ENCODE data around the gene UBE2R2. TPM values are rescaled to one million over a fixed set of nuclear protein-coding genes. Genes with fewer than 3 reads are reported as not detected.

UBE2R2 gene
- polyA plus RNA-seq, 1 donor from 2014 or later: 45.0 TPM

- Histone ChIP-seq H4K20me1 (ENCODE audit: insufficient read depth) (no peaks in the 10 kb centered on the region), H3F3A (ENCODE audit: insufficient read depth, low read length, poor library complexity, severe bottlenecking) (no peaks in the 10 kb centered on the region), H3K9ac (ENCODE audit: low read length) (no peak overlapping the region), H3K4me2 (ENCODE audit: low read length) (no peak overlapping the region), H3K9me2 (ENCODE audit: insufficient read depth, low read length) (no peaks in the 10 kb centered on the region), H3K79me2 (replicated peaks; ENCODE audit: insufficient read depth, low read length) (no peaks in the 10 kb centered on the region), H3K27me3 (ENCODE audit: insufficient read depth, low read depth, low read length) (no peaks in the 10 kb centered on the region), H3K9me3 (ENCODE audit: low read length) (no peaks in the 10 kb centered on the region), H2AFZ (ENCODE audit: low read depth, low read length) (no peak overlapping the region), H3K27ac (ENCODE audit: low read length) (no peak overlapping the region), H3K36me3 (ENCODE audit: insufficient read depth, low read length) (peaks cover 6% of the 10 kb centered on the region), H3K4me3 (ENCODE audit: low read length) (no peak overlapping the region)
- TF ChIP-seq RAD21 (conservative IDR thresholded peaks at IDR 0.05) (no peak), POLR2AphosphoS5 (IDR thresholded peaks at IDR 0.05) (no peak), EZH2 (IDR thresholded peaks at IDR 0.05; ENCODE audit: borderline replicate concordance, insufficient read depth, low read length, poor library complexity, severe bottlenecking) (no peak), CTCF (IDR thresholded peaks at IDR 0.05; ENCODE audit: poor library complexity, severe bottlenecking) (no peak), EP300 (conservative IDR thresholded peaks at IDR 0.05; ENCODE audit: poor library complexity, severe bottlenecking) (no peak), SMC3 (conservative IDR thresholded peaks at IDR 0.05; ENCODE audit: poor library complexity) (no peak), TAF1 (IDR thresholded peaks at IDR 0.05; ENCODE audit: low read depth) (no peak), REST (IDR thresholded peaks at IDR 0.05; ENCODE audit: borderline replicate concordance) (no peak), MXI1 (conservative IDR thresholded peaks at IDR 0.05; ENCODE audit: poor library complexity, severe bottlenecking) (no peak)
These were observed 123.2 kb downstream of the UBE2R2 start for GRCh38 chr9:33939924-33940874.

GRCh38 chr9:33942471-33943083, 125.6 kb downstream of the UBE2R2 start:
- H3K9me3 ChIP-seq (ENCODE audit: low read length): no peaks in the 10 kb centered on the region
- H4K20me1 ChIP-seq (ENCODE audit: insufficient read depth): no peaks in the 10 kb centered on the region
- H3K27me3 ChIP-seq (ENCODE audit: insufficient read depth, low read depth, low read length): no peaks in the 10 kb centered on the region
- no peak overlapping the region for H3K27ac ChIP-seq (ENCODE audit: low read length)
- no peak overlapping the region for H3K4me2 ChIP-seq (ENCODE audit: low read length)
- no peak overlapping the region for H2AFZ ChIP-seq (ENCODE audit: low read depth, low read length)
- no peaks in the 10 kb centered on the region for H3K9me2 ChIP-seq (ENCODE audit: insufficient read depth, low read length)
- H3K4me3 ChIP-seq (ENCODE audit: low read length): no peak overlapping the region
- peaks cover 6% of the 10 kb centered on the region for H3K36me3 ChIP-seq (ENCODE audit: insufficient read depth, low read length)
- H3K79me2 ChIP-seq (replicated peaks; ENCODE audit: insufficient read depth, low read length): no peaks in the 10 kb centered on the region
- H3K9ac ChIP-seq (ENCODE audit: low read length): no peak overlapping the region
- no peak for TF ChIP-seq TAF1 (IDR thresholded peaks at IDR 0.05; ENCODE audit: low read depth)
- TF ChIP-seq RAD21 (conservative IDR thresholded peaks at IDR 0.05): no peak
- no peak for TF ChIP-seq POLR2AphosphoS5 (IDR thresholded peaks at IDR 0.05)
- TF ChIP-seq SMC3 (conservative IDR thresholded peaks at IDR 0.05; ENCODE audit: poor library complexity): no peak
- TF ChIP-seq EZH2 (IDR thresholded peaks at IDR 0.05; ENCODE audit: borderline replicate concordance, insufficient read depth, low read length, poor library complexity, severe bottlenecking): no peak
- TF ChIP-seq CTCF (IDR thresholded peaks at IDR 0.05; ENCODE audit: poor library complexity, severe bottlenecking): no peak
- no peak for TF ChIP-seq REST (IDR thresholded peaks at IDR 0.05; ENCODE audit: borderline replicate concordance)
- TF ChIP-seq MXI1 (conservative IDR thresholded peaks at IDR 0.05; ENCODE audit: poor library complexity, severe bottlenecking): no peak
- TF ChIP-seq EP300 (conservative IDR thresholded peaks at IDR 0.05; ENCODE audit: poor library complexity, severe bottlenecking): no peak
- H3F3A ChIP-seq (ENCODE audit: insufficient read depth, low read length, poor library complexity, severe bottlenecking): no peaks in the 10 kb centered on the region

Data from neural cell (in vitro differentiated cells).